H9 (cell line): ENCODE measurements around the gene INPP4A. TPM values are rescaled to one million over a fixed set of nuclear protein-coding genes. Genes with fewer than 3 reads are reported as not detected.

Source experiments
- DNase-seq: peaks from one replicate; pipeline ENCODE4 v3.0.0-alpha.2; 2017
- H2AFZ ChIP-seq: one replicate; pipeline ENCODE4 v1.6.1; 2013; ENCODE audit warnings: mild to moderate bottlenecking, low read length, control low read depth, moderate library complexity
- H2AK5ac ChIP-seq: 2 replicates; pipeline ENCODE4 v1.6.1; 2013; ENCODE audit warnings: low read length, control low read depth, mixed read lengths; ENCODE audit not compliant: insufficient read length
- H2BK120ac ChIP-seq: one replicate; pipeline ENCODE4 v1.6.1; 2013; ENCODE audit warnings: low read depth, mild to moderate bottlenecking, low read length, control low read depth, inconsistent platforms; ENCODE audit not compliant: poor library complexity, severe bottlenecking
- H2BK12ac ChIP-seq: 2 replicates; pipeline ENCODE4 v1.6.1; 2013; ENCODE audit warnings: low read length, control low read depth, mixed read lengths, low read depth; ENCODE audit not compliant: insufficient read length
- H2BK15ac ChIP-seq: 2 replicates; pipeline ENCODE4 v1.6.1; 2013; ENCODE audit warnings: low read depth, low read length, control low read depth
- H2BK20ac ChIP-seq: one replicate; pipeline ENCODE4 v1.6.1; 2013; ENCODE audit warnings: low read depth, mild to moderate bottlenecking, low read length, control low read depth, inconsistent platforms; ENCODE audit not compliant: poor library complexity, severe bottlenecking
- H2BK5ac ChIP-seq: 2 replicates; pipeline ENCODE4 v1.6.1; 2013; ENCODE audit warnings: low read length, control low read depth, mixed read lengths; ENCODE audit not compliant: insufficient read length
- H3K14ac ChIP-seq: 2 replicates; pipeline ENCODE4 v1.6.1; 2013; ENCODE audit warnings: low read length, control low read depth; ENCODE audit not compliant: insufficient read depth
- H3K18ac ChIP-seq: 2 replicates; pipeline ENCODE4 v1.6.1; 2013; ENCODE audit warnings: low read depth, mild to moderate bottlenecking, mixed read lengths, low read length, control low read depth; ENCODE audit not compliant: insufficient read length
- H3K23ac ChIP-seq: 2 replicates; pipeline ENCODE4 v1.6.1; 2013; ENCODE audit warnings: low read length, control low read depth, mixed read lengths, low read depth; ENCODE audit not compliant: insufficient read length
- H3K23me2 ChIP-seq: 2 replicates; pipeline ENCODE4 v1.6.1; 2013; ENCODE audit warnings: low read depth, mild to moderate bottlenecking, mixed read lengths, low read length, control low read depth; ENCODE audit not compliant: insufficient read length, poor library complexity, severe bottlenecking
- H3K27ac ChIP-seq: 2 replicates; pipeline ENCODE4 v1.5.1; 2013; ENCODE audit warnings: low read length, control low read depth, mixed read lengths, low read depth; ENCODE audit not compliant: insufficient read length
- H3K27me3 ChIP-seq: 2 replicates; pipeline ENCODE4 v1.6.1; 2013; ENCODE audit warnings: low read length, control low read depth, inconsistent platforms; ENCODE audit not compliant: insufficient read depth
- H3K4ac ChIP-seq: 2 replicates; pipeline ENCODE4 v1.6.1; 2013; ENCODE audit warnings: low read depth, mild to moderate bottlenecking, control low read depth, inconsistent platforms, low read length, moderate library complexity
- H3K4me1 ChIP-seq: 2 replicates; pipeline ENCODE4 v1.6.1; 2013; ENCODE audit warnings: low read length, control low read depth, inconsistent platforms; ENCODE audit not compliant: insufficient read depth
- H3K4me2 ChIP-seq: 2 replicates; pipeline ENCODE4 v1.6.1; 2013; ENCODE audit warnings: low read length, control low read depth, mixed read lengths; ENCODE audit not compliant: insufficient read length, insufficient read depth
- H3K56ac ChIP-seq: 2 replicates; pipeline ENCODE4 v1.6.1; 2013; ENCODE audit warnings: low read depth, mild to moderate bottlenecking, mixed read lengths, low read length, control low read depth; ENCODE audit not compliant: insufficient read length
- H3K79me1 ChIP-seq: 2 replicates; pipeline ENCODE4 v1.6.1; 2013; ENCODE audit warnings: low read depth, mild to moderate bottlenecking, moderate library complexity, low read length, control low read depth, inconsistent platforms; ENCODE audit not compliant: insufficient read depth, poor library complexity, severe bottlenecking
- H3K79me2 ChIP-seq: 2 replicates; pipeline ENCODE4 v1.6.1; 2013; ENCODE audit warnings: low read length, control low read depth, inconsistent platforms; ENCODE audit not compliant: insufficient read depth
- H3K9ac ChIP-seq: 2 replicates; pipeline ENCODE4 v1.6.1; 2013; ENCODE audit warnings: low read length, control low read depth, mixed read lengths; ENCODE audit not compliant: insufficient read length; ENCODE audit errors: extremely low read depth
- H3K9me3 ChIP-seq: one replicate; pipeline ENCODE4 v1.6.1; 2013; ENCODE audit warnings: low read depth, low read length, inconsistent platforms; ENCODE audit not compliant: control insufficient read depth
- H3T11ph ChIP-seq: one replicate; pipeline ENCODE4 v1.6.1; 2013; ENCODE audit warnings: mild to moderate bottlenecking, low read length, control low read depth, inconsistent platforms
- H4K20me1 ChIP-seq: one replicate; pipeline ENCODE4 v1.6.1; 2013; ENCODE audit not compliant: control insufficient read depth, insufficient read length, insufficient read depth
- H4K5ac ChIP-seq: 2 replicates; pipeline ENCODE4 v1.6.1; 2013; ENCODE audit warnings: low read depth, mild to moderate bottlenecking, mixed read lengths, low read length, control low read depth; ENCODE audit not compliant: insufficient read length
- H4K8ac ChIP-seq: replicated peaks from 2 replicates; pipeline ENCODE4 v1.6.1; 2013; ENCODE audit warnings: low read length, control low read depth, mixed read lengths, low read depth; ENCODE audit not compliant: insufficient read length
- H4K91ac ChIP-seq: 2 replicates; pipeline ENCODE4 v1.6.1; 2013; ENCODE audit warnings: low read depth, mild to moderate bottlenecking, moderate library complexity, mixed read lengths, low read length, control low read depth; ENCODE audit not compliant: insufficient read length
- H3K27ac Mint-ChIP-seq, 3 experiments: 2 replicates in 2 of 3; 3 replicates in 1 of 3; pipeline ENCODE4 v1.8.0; 2020 to 2021; ENCODE audit warnings: mixed read lengths in 3 of 3, mild to moderate bottlenecking in 1 of 3, moderate library complexity in 1 of 3
- H3K27me3 Mint-ChIP-seq: 2 replicates; pipeline ENCODE4 v1.8.0; 2021; ENCODE audit warnings: low read depth, mild to moderate bottlenecking, moderate library complexity, mixed read lengths
- H3K36me3 Mint-ChIP-seq, 3 experiments: 2 replicates in 2 of 3; 3 replicates in 1 of 3; pipeline ENCODE4 v1.8.0; 2020 to 2021; ENCODE audit warnings: low read depth in 3 of 3, mixed read lengths in 3 of 3; ENCODE audit not compliant: insufficient read depth in 1 of 3
- H3K4me1 Mint-ChIP-seq, 2 experiments: 2 replicates each; pipeline ENCODE4 v1.8.0; 2020; ENCODE audit warnings: mixed read lengths in 2 of 2
- H3K4me3 Mint-ChIP-seq, 2 experiments: 2 replicates in 1 of 2; 3 replicates in 1 of 2; pipeline ENCODE4 v1.8.0; 2020 to 2021; ENCODE audit warnings: mild to moderate bottlenecking in 2 of 2, mixed read lengths in 2 of 2, moderate library complexity in 1 of 2
- H3K9me3 Mint-ChIP-seq, 2 experiments: 2 replicates in 1 of 2; 3 replicates in 1 of 2; pipeline ENCODE4 v1.8.0; 2020; ENCODE audit warnings: mild to moderate bottlenecking in 2 of 2, mixed read lengths in 2 of 2, moderate library complexity in 1 of 2
- WGBS: extraction: QIAGEN DNeasy Blood & Tissue Kit; methylation state at CpG from one replicate; pipeline ENCODE4 v1.1.7; 2013; ENCODE audit warnings: missing lambda C conversion rate, low lambda C conversion rate, mixed read lengths; ENCODE audit not compliant: insufficient read length; ENCODE audit errors: extremely low coverage; 5-methylcytosine and 5-hydroxymethylcytosine counted together
- total RNA-seq: library from RNA; stranded (reverse); gene quantifications from 2 replicates; pipeline ENCODE4 v1.2.1, GENCODE V29; 2021
- TF ChIP-seq, protein P1 (sequence below): fragments of 200-600 bp; sonication (generic); conservative IDR thresholded peaks from 3 replicates; pipeline ENCODE4 v1.8.0; 2021; ENCODE audit warnings: antibody characterized with exemption, mild to moderate bottlenecking

INPP4A gene
- total RNA-seq, 1 experiment from 2014 or later, result 55.2 TPM

DNA sequence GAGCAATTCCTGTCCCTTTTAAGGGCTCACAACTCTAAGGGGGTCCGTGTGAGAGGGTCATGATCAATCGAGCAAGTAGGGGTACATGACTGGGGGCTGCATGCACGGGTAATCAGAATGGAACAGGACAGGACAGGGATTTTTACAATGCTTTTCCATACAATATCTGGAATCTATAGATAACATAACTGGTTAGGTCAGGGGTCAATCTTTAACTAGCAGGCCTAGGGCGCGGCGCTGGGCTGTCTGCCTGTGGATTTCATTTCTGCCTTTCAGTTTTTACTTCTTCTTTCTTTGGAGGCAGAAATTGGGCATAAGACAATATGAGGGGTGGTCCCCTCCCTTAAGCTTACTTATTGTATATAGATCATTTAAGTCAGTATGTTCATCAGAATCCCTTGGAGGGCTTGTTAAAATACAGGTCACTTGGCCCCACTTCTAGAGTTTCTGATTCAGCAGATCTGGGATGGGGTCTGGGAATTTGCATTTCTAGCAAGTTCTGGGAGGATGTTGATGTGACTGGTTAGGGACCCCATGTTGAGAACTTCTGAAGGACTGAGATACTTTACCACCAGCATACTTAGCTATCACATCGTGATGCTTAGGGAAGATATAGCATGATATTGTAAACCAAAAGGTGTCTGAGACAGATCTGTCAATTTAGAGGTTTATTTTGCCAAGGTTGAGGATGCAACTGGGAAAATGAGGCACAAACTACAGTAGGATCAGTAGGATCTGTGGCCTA, 2.8 kb upstream of the INPP4A start:
- Histone ChIP-seq H4K20me1 (no peaks in the 10 kb centered on the region), H2BK120ac (no peak overlapping the region), H3T11ph (no peak overlapping the region), H2BK12ac (no peak overlapping the region), H2BK5ac (no peak overlapping the region), H3K14ac (no peak overlapping the region), H3K9ac (no peak overlapping the region), H3K4me1 (peaks cover 5% of the 10 kb centered on the region), H3K9me3 (no peaks in the 10 kb centered on the region), H2AFZ (no peak overlapping the region), H2BK20ac (no peak overlapping the region), H3K4me2 (no peak overlapping the region), H3K23me2 (peaks cover 8% of the 10 kb centered on the region), H2AK5ac (no peak overlapping the region), H3K79me2 (peaks cover 9% of the 10 kb centered on the region; the same call in 1 of the 2 replicates), H3K18ac (no peak overlapping the region), H3K56ac (no peak overlapping the region), H3K4ac (no peak overlapping the region), H3K23ac (no peak overlapping the region), H4K8ac (no peak overlapping the region), H3K79me1 (no peaks in the 10 kb centered on the region), H4K5ac (no peak overlapping the region), H3K27ac (no peak overlapping the region), H3K27me3 (no peaks in the 10 kb centered on the region), H4K91ac (no peak overlapping the region), H2BK15ac (no peak overlapping the region)
- Mint-ChIP-seq H3K9me3 (peaks cover 15 to 20% of the 10 kb centered on the region in 2 experiments), H3K36me3 (peaks cover 1 to 22% (median 6%) of the 10 kb centered on the region in 3 experiments; a peak in 4 of 7 replicates), H3K4me3 (peak overlapping the region in 1 of 2 experiments; percentile 33; a peak in 1 of 5 replicates), H3K4me1 (peaks cover 64 to 67% of the 10 kb centered on the region in 2 experiments), H3K27me3 (no peaks in the 10 kb centered on the region), H3K27ac (peak overlapping the region; percentile 50 to 92 (median 84))
- no CpG with 5 or more reads among the region's 7 CpGs for WGBS
- TF ChIP-seq, protein P1, sequence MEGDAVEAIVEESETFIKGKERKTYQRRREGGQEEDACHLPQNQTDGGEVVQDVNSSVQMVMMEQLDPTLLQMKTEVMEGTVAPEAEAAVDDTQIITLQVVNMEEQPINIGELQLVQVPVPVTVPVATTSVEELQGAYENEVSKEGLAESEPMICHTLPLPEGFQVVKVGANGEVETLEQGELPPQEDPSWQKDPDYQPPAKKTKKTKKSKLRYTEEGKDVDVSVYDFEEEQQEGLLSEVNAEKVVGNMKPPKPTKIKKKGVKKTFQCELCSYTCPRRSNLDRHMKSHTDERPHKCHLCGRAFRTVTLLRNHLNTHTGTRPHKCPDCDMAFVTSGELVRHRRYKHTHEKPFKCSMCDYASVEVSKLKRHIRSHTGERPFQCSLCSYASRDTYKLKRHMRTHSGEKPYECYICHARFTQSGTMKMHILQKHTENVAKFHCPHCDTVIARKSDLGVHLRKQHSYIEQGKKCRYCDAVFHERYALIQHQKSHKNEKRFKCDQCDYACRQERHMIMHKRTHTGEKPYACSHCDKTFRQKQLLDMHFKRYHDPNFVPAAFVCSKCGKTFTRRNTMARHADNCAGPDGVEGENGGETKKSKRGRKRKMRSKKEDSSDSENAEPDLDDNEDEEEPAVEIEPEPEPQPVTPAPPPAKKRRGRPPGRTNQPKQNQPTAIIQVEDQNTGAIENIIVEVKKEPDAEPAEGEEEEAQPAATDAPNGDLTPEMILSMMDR, result no peak
- DNase-seq, result no peak
